Heart left ventricle (tissue), 13 donors: Measurements from ENCODE around the gene RHBDL2.

ENCODE experiments used
- POLR2A ChIP-seq, 2 donors: fragments of 450-650 bp; IDR thresholded peaks; one replicate each; pipeline ENCODE4 v1.6.1; 2017; ENCODE audit warnings: antibody characterized with exemption in 2 of 2, mild to moderate bottlenecking in 2 of 2, moderate library complexity in 2 of 2
- TF ChIP-seq, protein P1 (sequence below), 12 donors: fragments of 200-600 bp; sonication (generic) in 4 of 12; IDR thresholded peaks; one replicate each; pipeline versions ENCODE4 v1.5.0 to v1.8.0; 2018 to 2022; ENCODE audit warnings: antibody characterized with exemption in 12 of 12, mild to moderate bottlenecking in 5 of 12
- donor health status: ischemic (EF 13 %, LVEDD 7.1; RV severe dilation, severe dysfunction).
- donor health status: DM: no; HTN: yes; CAD: no.
- donor health status: DM: no; HTN: no; CAD: no.
- donor health status: ischemic (EF 25% LVEDD 6.9; RV normal size, moderate dysfunction).
- donor health status: ischemic (EF 25% LVEDD 5.7; RV mildly dilated, moderate dysfunction).
- donor health status: ischemic (EF 35%, LVEDD 5.7; RV mildly dilated, moderate dysfunction).
- donor health status: nonischemic (EF 11% LVEDD 7.7; RV severe dilation, severe dysfunction).
- donor health status: DM: yes; HTN: yes; CAD: no.
- donor health status: PGD.
- donor health status: ischemic (EF 29% LVEDD 5.4; RV normal size, mild dysfunction).
- donor health status: nonischemic (EF 23%, LVEDD 6.1; RV moderate dilation, normal function).

DNA sequence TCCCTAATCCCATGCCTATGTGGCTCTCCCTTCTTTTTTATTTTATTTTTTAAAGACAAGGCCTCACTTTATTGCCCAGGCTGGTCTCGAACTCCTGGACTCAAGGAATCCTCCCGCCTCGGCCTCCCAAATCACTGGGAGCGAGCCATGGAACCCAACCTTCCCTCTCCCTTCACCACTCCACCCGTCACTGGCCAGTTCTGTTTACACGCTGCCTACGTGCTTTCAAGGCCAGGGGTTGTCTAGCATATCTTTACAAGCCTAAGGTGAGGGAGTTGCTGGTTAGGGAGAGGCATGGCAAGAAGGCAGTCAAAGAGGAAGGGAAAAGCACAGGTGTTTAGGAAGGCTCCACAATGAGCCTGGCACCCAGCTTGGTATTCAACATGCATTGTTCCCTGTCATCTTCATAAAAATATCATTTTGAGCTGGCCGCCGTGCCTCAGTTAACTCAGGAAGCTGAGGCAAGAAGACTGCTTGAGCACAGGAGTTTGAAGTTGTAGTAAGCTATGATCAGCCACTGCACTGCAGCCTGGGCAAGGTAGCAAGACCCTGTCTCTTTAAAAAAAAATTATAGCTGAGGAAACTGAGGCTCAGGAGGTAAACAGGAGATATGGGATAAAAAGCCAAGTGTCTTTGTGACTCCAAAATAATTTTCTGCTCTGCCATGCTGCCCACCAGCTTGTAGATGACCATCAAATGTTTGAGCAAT lies 1.1 kb downstream of the RHBDL2 start:
- TF ChIP-seq, protein P1, sequence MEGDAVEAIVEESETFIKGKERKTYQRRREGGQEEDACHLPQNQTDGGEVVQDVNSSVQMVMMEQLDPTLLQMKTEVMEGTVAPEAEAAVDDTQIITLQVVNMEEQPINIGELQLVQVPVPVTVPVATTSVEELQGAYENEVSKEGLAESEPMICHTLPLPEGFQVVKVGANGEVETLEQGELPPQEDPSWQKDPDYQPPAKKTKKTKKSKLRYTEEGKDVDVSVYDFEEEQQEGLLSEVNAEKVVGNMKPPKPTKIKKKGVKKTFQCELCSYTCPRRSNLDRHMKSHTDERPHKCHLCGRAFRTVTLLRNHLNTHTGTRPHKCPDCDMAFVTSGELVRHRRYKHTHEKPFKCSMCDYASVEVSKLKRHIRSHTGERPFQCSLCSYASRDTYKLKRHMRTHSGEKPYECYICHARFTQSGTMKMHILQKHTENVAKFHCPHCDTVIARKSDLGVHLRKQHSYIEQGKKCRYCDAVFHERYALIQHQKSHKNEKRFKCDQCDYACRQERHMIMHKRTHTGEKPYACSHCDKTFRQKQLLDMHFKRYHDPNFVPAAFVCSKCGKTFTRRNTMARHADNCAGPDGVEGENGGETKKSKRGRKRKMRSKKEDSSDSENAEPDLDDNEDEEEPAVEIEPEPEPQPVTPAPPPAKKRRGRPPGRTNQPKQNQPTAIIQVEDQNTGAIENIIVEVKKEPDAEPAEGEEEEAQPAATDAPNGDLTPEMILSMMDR (IDR thresholded peaks at IDR 0.05) = no peak
- TF ChIP-seq POLR2A (IDR thresholded peaks at IDR 0.05) = no peak
